ENCODE measurements around the gene KL.

KL gene

DNA sequence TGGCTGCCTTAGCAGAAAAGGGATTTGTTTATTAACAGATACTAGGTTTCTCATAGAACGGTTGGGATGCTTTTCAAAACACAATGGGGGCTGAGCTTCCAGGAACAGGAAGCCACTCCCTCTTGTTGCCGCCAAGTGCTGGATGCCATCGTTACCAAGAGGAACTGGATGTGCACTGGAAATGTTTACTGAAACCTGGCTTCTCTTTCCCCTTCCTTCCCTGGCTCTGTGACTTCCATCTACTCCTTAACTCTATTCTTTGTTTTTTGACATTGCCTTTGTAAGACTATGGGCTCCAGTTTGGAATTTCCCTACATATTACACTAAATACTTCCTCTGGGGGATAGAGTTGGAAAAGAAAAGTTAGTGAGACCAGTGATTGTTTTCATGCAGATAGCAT is 11.7 kb upstream of the KL start:
- DNase-seq (ENCODE audit: low read depth) = peak; percentile 10

DNA sequence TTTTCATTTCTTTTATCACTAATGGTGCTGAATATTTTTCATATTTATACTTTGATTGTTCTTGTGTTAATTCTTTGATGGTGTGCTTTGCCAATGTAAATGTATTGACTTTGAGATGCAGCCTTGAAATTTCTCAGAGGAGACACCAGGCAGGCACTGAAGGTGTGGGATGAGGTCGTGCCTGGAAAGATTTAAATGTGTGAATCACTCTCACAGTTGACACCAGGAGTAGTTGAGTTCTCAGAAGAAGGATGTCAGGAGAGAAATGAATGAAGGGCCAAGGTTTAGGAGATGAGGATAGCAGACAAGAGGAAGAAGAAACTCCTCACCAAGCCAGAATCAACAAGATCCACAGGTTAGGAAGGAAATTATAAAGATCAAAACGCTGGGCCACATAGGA is 10.1 kb upstream of the KL start:
- DNase-seq (ENCODE audit: low read depth) = no peak

- DNase-seq (ENCODE audit: low read depth) = no peak
These were observed 9.6 kb upstream of the KL start for GRCh38 chr13:33006638-33007037.

DNA sequence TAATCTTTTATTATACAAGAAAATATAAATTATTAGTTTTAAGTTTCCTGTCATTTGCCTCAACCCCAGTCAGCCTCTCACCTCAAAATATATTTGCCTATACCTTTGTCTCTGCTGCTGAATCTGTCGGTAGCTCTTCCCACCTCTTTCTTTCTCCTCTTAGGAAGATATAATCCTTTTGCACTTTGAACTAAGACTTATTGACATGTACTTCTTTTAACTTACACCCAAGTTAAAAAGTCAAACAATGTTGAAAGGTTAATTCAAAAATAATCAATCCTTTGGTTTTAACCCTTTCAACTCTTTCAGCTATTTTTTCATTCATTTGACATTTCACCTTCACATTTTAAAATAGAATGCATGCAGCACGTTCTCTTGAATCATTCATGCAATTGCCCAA is 9.0 kb upstream of the KL start:
- DNase-seq (ENCODE audit: low read depth) = no peak

DNA sequence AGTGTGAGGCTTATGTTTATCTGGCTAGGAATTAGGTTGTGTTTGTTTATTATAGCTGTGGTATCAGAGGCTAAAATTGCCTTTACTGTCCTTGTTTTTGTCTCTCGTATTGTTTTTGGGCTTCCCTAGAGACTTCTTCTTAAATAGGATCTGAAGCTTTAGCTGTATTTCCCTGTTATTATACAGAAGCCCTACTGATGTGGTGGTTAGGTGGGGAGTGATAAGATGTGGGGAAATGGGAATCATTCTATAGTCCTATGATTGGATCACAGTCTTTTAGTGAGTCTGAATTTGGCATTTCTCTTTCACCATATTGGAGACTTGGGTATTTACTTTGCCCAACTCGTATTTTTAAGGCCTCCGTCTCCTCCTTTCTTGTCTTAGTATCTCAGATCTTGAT is 8.3 kb upstream of the KL start:
- DNase-seq (ENCODE audit: low read depth) = no peak

GRCh38 chr13:33008946-33009722 is 7.1 kb upstream of the KL start:
- no peak for DNase-seq (ENCODE audit: low read depth)

DNA sequence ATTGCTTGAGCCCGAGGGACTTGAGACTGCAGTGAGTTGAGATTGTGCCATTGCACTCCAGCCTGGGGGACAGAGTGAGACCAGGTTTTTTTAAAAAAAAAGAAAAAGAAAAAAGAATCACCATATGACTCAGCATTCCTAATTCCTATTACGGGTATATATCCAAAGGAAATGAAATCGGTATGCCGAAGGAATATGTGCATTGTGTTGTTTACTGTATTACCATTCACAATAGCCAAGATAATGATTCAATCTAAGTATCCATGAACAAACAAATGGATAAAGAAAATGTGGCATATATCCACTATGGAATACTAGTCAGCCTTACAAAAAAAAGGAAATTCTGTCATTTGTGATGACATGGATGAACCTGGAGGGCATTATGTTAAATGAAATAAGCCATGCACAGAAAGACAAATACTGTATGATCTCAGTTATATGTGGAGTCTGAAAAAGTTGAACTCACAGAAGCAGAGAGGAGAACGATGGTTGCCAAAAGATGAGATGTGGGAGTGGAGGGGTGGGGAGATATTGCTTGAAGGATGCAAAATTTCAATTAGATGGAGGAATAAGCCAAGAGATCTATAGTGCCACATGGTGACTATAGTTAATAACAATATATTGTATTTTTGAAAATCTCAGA is 4.3 kb upstream of the KL start:
- DNase-seq (ENCODE audit: low read depth) = no peak

DNA sequence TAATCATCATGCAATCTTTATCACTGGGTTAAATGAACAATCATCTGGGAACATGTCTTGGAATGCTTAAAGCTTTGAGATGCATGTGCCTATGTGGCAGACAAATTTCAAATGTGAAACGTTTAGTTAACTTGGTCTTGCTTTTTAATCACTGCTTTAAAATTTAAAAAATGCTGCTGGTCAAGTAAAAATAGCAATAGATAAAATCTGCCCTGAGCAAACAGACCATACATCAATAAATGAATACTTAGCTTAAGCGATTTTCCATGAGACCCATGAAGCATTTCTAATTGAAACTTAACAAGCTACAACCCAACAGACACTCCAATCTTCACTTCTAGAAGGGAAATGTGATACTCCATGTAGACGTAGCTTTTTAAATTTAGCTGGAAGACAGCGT is 1.9 kb upstream of the KL start:
- DNase-seq (ENCODE audit: low read depth) = no peak

- DNase-seq (ENCODE audit: low read depth) = no peak
These were observed 968 bp upstream of the KL start for GRCh38 chr13:33015241-33015668.

GRCh38 chr13:33015791-33016323 is 366 bp upstream of the KL start:
- DNase-seq (ENCODE audit: low read depth) = no peak

DNA sequence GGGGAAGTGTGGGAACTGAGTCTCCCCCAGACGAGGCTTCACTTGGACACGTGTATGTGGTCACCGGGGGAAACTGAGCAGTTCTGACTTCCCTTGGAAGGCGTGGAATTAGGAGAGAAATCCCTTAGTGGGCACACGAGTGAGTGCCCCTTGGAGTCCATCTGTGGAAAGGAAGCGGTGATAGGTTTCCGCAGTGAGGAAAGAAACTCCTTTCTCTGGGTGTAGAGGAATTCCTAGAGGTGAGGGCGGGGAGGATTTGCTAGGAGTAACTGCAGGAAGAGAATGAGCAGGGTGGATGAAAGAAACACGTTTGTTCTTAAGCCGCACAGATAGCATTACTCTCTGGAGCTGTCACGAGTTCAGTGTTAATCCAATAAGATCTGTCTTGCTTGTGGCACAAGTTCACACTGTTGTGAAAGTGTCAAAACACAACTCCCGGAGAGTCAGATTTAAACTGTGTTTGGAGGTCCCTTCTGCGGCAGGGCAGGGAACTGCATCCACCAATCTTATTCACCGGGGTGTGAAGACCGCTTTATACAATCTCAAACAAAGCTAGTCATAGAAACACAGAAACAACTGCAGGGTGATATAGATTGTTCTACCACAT is 1.2 kb downstream of the KL start:
- DNase-seq (ENCODE audit: low read depth) = no peak

DNA sequence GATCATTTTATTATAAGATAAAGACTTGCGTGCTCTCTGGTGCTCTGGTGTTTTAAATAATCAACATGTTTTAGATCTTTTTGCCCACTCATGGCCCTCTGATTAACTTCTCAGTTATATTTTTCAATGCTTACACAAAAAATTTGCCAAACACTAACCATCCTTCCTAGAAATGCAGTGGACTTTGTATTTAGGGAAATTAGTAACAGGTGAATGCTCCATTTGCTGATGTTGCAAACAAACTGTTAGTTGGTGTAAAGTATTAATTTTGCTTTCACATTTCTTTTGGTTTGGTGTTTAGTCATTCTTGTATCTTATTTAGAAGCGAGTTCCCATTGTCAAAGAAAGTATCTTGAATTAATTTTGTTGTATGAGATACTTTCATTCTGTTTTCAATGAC is 2.7 kb downstream of the KL start:
- no peak for DNase-seq (ENCODE audit: low read depth)

DNA sequence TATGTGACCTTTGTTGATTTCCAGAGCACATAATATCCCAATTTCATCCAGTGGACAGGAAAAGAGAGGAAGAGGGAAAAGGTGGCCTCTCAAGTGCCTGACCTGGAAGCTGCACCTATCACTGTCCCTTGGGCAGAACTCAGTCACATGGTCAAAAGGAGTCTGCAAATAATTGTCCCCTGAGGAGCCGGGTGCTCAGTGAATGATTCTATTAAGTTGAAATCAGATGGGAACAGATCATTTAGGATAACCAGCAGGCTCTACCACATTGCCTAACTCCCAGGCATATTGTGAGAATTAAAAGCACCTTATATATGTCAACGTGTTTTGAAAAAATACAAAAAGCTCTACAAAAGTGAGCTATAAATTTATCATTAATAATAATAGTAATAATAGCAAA is 6.8 kb downstream of the KL start:
- no peak for DNase-seq (ENCODE audit: low read depth)

GRCh38 chr13:33025220-33025744 is 9.1 kb downstream of the KL start:
- no peak for DNase-seq (ENCODE audit: low read depth)

GRCh38 chr13:33026489-33027152 is 10.4 kb downstream of the KL start:
- DNase-seq (ENCODE audit: low read depth) = no peak

- DNase-seq (ENCODE audit: low read depth) = no peak
These were observed 12.4 kb downstream of the KL start for GRCh38 chr13:33028620-33029019.

- DNase-seq (ENCODE audit: low read depth) = no peak
These were observed 15.1 kb downstream of the KL start for GRCh38 chr13:33031277-33031676.

- no peak for DNase-seq (ENCODE audit: low read depth)
These were observed 15.9 kb downstream of the KL start for GRCh38 chr13:33032037-33032625.

DNA sequence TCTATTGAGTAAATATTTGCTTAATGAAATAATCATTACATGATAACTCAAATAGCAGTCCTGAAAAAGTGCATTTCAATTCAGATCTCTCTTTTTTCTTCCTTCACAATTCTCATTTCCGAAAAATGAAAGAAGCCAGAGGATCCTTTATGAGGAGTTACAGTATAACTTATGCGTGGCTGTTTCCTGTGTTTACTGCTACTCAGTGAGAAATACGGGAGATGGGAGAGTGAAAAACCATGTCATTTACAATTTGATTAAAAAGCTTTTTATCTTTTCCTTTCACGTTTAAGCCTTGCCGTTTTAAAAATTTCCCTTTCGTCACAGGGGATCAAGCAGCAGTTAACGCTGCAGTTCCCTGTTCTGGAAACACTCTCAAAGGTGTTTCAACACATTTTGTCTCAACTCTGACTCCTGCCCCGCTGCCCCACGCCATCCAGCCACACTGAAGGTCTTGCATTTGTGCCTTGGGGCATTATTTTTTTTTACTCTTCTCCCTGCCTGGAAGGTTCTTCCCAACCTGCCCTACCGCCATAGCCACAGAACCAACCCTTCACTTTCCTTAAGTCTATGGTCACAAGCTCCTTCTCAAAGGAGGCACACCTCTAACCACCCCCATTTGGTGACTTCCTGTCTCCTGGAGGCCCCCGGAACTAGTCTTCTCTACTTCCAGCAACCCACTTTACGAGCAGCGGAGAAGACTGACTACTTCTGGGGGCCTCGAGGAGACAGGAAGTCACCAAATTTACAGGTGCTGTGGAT is 17.0 kb downstream of the KL start:
- no peak for DNase-seq (ENCODE audit: low read depth)

- no peak for DNase-seq (ENCODE audit: low read depth)
These were observed 17.8 kb downstream of the KL start for GRCh38 chr13:33033986-33034385.

DNA sequence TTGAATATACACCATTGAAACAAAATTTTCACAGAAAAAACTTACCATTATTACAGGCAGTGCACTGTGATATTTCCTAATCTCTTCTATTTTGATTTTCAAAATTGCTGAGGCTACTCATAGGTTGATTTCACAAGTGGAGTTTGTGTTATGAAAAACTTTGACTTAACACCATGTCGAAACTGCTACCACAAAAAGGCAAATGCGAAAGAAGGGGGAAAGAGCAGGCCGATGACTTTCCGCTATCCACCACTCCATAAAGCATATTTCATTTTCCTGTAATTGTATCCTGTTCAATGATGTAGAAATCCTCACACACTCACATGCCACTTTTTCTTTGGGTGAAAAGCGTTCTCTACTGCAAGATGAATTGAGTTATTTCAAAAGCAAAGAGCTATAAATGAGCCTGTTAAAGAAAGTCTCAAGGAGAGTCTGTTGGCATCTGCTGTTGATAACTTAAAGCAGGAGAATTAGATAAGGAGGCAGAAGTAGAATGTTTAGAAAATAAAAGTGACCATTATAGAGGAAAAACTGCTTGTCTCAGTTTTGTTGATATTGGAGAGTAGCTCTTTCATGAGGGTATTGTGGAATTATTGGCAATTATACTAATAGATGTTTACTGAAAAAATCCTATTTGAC is 18.8 kb downstream of the KL start:
- DNase-seq (ENCODE audit: low read depth) = peak; percentile 30

All from stromal cell of bone marrow (primary cell).